OCI-LY3 (cell line): ENCODE data around the gene TBCA.

Source experiments
- EZH2phosphoT487 ChIP-seq: fragments of 200-600 bp; shearing (Covaris generic); IDR thresholded peaks from 2 replicates; pipeline ENCODE4 v1.6.1; 2018; ENCODE audit warnings: antibody characterized with exemption, mixed run types, low read depth
- TF ChIP-seq, protein P1 (sequence below): fragments of 200-600, 300-600 bp; sonication (generic); IDR thresholded peaks from 2 replicates; pipeline ENCODE4 v1.5.1; 2014; ENCODE audit warnings: antibody characterized with exemption, low read length, low read depth

DNA sequence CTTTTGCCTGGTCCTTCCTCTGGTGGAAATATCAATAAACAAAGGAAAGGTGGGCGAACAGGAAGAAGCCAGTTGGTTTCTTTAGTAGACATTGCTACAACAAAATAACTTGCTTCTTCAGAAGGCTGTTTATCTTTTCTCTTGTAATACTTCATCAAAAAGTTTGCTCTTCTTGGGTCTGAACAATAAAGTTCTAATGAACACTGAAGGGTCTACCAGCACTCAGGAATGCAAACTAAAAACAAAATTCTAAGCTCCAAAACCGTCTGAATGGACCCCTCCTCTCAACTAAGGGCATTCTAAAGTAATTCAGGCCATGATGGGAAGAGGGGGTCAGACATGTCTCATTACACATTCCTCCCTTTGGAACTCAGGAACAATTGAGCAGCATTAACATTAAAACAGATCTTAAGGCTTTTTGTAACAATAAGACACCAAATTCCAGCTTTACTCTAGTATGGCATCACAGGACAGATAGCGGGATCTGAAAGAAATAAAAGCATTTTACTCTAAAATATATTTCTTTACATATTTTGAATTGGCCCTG is 2.3 kb downstream of the TBCA start:
- TF ChIP-seq, protein P1, sequence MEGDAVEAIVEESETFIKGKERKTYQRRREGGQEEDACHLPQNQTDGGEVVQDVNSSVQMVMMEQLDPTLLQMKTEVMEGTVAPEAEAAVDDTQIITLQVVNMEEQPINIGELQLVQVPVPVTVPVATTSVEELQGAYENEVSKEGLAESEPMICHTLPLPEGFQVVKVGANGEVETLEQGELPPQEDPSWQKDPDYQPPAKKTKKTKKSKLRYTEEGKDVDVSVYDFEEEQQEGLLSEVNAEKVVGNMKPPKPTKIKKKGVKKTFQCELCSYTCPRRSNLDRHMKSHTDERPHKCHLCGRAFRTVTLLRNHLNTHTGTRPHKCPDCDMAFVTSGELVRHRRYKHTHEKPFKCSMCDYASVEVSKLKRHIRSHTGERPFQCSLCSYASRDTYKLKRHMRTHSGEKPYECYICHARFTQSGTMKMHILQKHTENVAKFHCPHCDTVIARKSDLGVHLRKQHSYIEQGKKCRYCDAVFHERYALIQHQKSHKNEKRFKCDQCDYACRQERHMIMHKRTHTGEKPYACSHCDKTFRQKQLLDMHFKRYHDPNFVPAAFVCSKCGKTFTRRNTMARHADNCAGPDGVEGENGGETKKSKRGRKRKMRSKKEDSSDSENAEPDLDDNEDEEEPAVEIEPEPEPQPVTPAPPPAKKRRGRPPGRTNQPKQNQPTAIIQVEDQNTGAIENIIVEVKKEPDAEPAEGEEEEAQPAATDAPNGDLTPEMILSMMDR: no peak
- TF ChIP-seq EZH2phosphoT487: no peak
